Measurements from ENCODE around the gene POLL.

- no peak for TF ChIP-seq EZH2 (IDR thresholded peaks at IDR 0.05; ENCODE audit: low read depth)
- TF ChIP-seq CTCF (conservative IDR thresholded peaks at IDR 0.05), result no peak
These were observed 13.0 kb downstream of the POLL start for GRCh38 chr10:101575091-101575490.

Measured in PC-9 (cell line).